K562 (cell line): ENCODE measurements around the gene MAST1. TPM values are rescaled to one million over a fixed set of nuclear protein-coding genes. Genes with fewer than 3 reads are reported as not detected.
A peak's percentile ranks its signal among the peaks of the same experiment; 100 is the strongest.

Experiments used
- ATF3 ChIP-seq, 2 experiments: fragments of 450-650 bp in 1 of 2; sonication (generic) in 1 of 2; formaldehyde crosslinking in 1 of 2; IDR thresholded peaks in 1 of 2; conservative IDR thresholded peaks in 1 of 2; 2 replicates each; pipeline versions ENCODE4 v1.6.1 to v1.8.1; 2016 to 2023; ENCODE audit warnings: mild to moderate bottlenecking in 2 of 2, moderate library complexity in 2 of 2, inconsistent platforms in 1 of 2, missing genetic modification reagents in 1 of 2
- E2F4 ChIP-seq: sonication (generic); formaldehyde crosslinking; IDR thresholded peaks from 2 replicates; pipeline ENCODE4 v1.8.0; 2022; ENCODE audit warnings: mild to moderate bottlenecking, low read depth, missing genetic modification reagents
- FOS ChIP-seq: IDR thresholded peaks from 3 replicates; pipeline ENCODE4 v1.6.1; 2011; ENCODE audit not compliant: insufficient read length; ENCODE audit errors: extremely low read depth
- RAD21 ChIP-seq, 2 experiments: fragments of 250-450 bp in 1 of 2; fragments of 450-650 bp in 1 of 2; sonication (Bioruptor Pico) in 1 of 2; formaldehyde crosslinking in 1 of 2; IDR thresholded peaks in 1 of 2; conservative IDR thresholded peaks in 1 of 2; 2 replicates each; pipeline versions ENCODE4 v1.4.0 to v1.8.0; 2020 to 2022; ENCODE audit warnings: mild to moderate bottlenecking in 2 of 2, moderate library complexity in 1 of 2
- RBM34 ChIP-seq: fragments of 200-400 bp; formaldehyde crosslinking; IDR thresholded peaks from 2 replicates; pipeline ENCODE4 v1.6.1; 2018; ENCODE audit warnings: low read length, borderline replicate concordance; ENCODE audit not compliant: insufficient read depth
- RERE ChIP-seq: sonication (generic); formaldehyde crosslinking; IDR thresholded peaks from 2 replicates; pipeline ENCODE4 v1.8.0; 2023; ENCODE audit warnings: missing genetic modification reagents, mild to moderate bottlenecking, borderline replicate concordance
- RNF2 ChIP-seq: sonication (generic); IDR thresholded peaks from 2 replicates; pipeline ENCODE4 v1.6.1; 2016
- U2AF1 ChIP-seq: fragments of 200-400 bp; formaldehyde crosslinking; optimal IDR thresholded peaks from 2 replicates; pipeline ENCODE3; 2017; ENCODE audit warnings: mild to moderate bottlenecking, low read depth, low read length, moderate library complexity
- ZKSCAN1 ChIP-seq: fragments of 150-350 bp; IDR thresholded peaks from 2 replicates; pipeline ENCODE4 v1.6.1; 2016; ENCODE audit warnings: low read depth, low read length
- ZNF174 ChIP-seq: fragments of 250-450 bp; sonication (Bioruptor Pico); IDR thresholded peaks from 2 replicates; pipeline ENCODE4 v1.4.0; 2020; ENCODE audit warnings: mild to moderate bottlenecking
- polyA plus RNA-seq, 8 experiments: library from polyadenylated mRNA; depleted of rRNA in 4 of 8; stranded (reverse) in 5 of 8; unstranded in 3 of 8; fragments of >200 nt; fragmentation: Nextera tagmentation in 2 of 8; fragmentation: Illumina TruSeq in 1 of 8; extraction: Ambion mirVana in 2 of 8; extraction: Trizol in 1 of 8; gene quantifications; 2 replicates each; pipeline versions ENCODE4 v1.2.1 to v1.2.3, GENCODE V29; 2011 to 2014; ENCODE audit warnings: inconsistent platforms in 1 of 8, missing spikeins in 1 of 8
- total RNA-seq, 7 experiments: library from RNA; depleted of rRNA in 6 of 7; stranded (reverse); fragments of >200 nt in 6 of 7; fragmentation: Illumina TruSeq in 2 of 7; extraction: Trizol in 2 of 7; gene quantifications; 2 replicates each; pipeline versions ENCODE4 v1.2.1 to v1.2.3, GENCODE V29; 2011 to 2021; ENCODE audit warnings: low replicate concordance in 1 of 7
- TF ChIP-seq, protein P1 (sequence below): conservative IDR thresholded peaks from 2 replicates; pipeline ENCODE4 v1.6.1; 2011; ENCODE audit warnings: low read depth, mild to moderate bottlenecking, low read length; ENCODE audit not compliant: control insufficient read depth
- TF ChIP-seq, protein P2 (sequence below): sonication (generic); formaldehyde crosslinking; IDR thresholded peaks from 2 replicates; pipeline ENCODE4 v1.8.0; 2022; ENCODE audit warnings: mild to moderate bottlenecking, missing genetic modification reagents, borderline replicate concordance

The MAST1 gene
- total and polyA plus RNA-seq, 9 of the 15 experiments (the other 6 are each of a cell fraction or from before 2014, with no cell fraction given) = 0.48 to 10.3 (median 3.9) TPM

DNA sequence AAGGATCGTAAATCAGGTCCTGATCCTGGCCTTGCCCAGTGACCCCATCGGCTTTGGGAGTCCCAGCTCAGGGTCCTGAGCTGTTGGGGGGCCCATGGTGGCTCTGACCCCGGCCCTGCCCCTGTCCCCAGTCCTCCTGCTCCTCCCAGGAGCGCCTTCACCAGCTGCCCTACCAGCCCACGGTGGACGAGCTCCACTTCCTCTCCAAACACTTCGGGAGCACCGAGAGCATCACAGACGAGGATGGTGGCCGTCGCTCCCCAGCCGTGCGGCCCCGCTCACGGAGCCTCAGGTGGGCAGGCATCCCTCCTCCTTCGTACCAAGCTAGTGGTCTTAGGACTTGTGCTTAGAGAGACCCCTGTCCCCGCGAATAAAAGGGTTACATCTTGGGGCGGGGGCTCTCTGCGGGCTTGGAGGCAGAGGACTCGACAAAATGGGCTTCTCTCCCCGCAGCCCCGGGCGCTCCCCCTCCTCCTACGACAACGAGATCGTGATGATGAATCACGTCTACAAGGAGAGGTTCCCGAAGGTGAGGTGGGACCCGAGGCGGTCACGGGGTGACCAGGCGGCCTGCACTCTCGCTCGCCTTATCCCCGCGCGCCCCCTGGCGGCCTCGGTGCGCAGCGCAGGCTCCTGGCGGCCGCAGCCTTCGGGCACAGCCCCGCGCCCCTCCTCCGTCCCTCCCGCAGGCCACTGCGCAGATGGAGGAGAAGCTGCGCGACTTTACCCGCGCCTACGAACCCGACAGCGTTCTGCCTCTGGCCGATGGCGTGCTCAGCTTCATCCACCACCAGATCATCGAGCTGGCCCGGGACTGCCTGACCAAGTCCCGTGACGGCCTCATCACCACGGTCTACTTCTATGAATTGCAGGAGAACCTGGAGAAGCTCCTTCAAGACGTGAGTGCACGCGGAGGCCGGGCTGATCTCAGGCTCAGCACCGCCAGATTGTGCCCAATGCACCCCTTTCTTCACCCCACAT is 9.1 kb downstream of the MAST1 start (continued):
- TF ChIP-seq, protein P1, sequence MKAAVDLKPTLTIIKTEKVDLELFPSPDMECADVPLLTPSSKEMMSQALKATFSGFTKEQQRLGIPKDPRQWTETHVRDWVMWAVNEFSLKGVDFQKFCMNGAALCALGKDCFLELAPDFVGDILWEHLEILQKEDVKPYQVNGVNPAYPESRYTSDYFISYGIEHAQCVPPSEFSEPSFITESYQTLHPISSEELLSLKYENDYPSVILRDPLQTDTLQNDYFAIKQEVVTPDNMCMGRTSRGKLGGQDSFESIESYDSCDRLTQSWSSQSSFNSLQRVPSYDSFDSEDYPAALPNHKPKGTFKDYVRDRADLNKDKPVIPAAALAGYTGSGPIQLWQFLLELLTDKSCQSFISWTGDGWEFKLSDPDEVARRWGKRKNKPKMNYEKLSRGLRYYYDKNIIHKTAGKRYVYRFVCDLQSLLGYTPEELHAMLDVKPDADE = peak; percentile 48; the same call in 1 of the 2 replicates
- peak; percentile 93 to 98 for TF ChIP-seq RAD21 (CRISPR knock-in tag; conservative IDR thresholded peaks at IDR 0.05 in 1 of 2, IDR thresholded peaks at IDR 0.05 in 1 of 2)
- TF ChIP-seq ZNF174 (CRISPR knock-in tag) = no peak
- no peak for TF ChIP-seq RBM34
- TF ChIP-seq ATF3 (IDR thresholded peaks at IDR 0.05) = peak; percentile 49
- no peak for TF ChIP-seq ATF3 (CRISPR knock-in tag; conservative IDR thresholded peaks at IDR 0.05)
- TF ChIP-seq E2F4 (CRISPR knock-in tag) = peak; percentile 48; the same call in 1 of the 2 replicates
- TF ChIP-seq, protein P2, sequence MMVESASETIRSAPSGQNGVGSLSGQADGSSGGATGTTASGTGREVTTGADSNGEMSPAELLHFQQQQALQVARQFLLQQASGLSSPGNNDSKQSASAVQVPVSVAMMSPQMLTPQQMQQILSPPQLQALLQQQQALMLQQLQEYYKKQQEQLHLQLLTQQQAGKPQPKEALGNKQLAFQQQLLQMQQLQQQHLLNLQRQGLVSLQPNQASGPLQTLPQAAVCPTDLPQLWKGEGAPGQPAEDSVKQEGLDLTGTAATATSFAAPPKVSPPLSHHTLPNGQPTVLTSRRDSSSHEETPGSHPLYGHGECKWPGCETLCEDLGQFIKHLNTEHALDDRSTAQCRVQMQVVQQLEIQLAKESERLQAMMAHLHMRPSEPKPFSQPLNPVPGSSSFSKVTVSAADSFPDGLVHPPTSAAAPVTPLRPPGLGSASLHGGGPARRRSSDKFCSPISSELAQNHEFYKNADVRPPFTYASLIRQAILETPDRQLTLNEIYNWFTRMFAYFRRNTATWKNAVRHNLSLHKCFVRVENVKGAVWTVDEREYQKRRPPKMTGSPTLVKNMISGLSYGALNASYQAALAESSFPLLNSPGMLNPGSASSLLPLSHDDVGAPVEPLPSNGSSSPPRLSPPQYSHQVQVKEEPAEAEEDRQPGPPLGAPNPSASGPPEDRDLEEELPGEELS = no peak; the same call in 1 of the 2 replicates
- peak; percentile 17; the same call in 1 of the 2 replicates for TF ChIP-seq ZKSCAN1
- TF ChIP-seq RERE (CRISPR knock-in tag) = no peak
- no peak for TF ChIP-seq FOS
- peak; percentile 28; the same call in 1 of the 2 replicates for TF ChIP-seq RNF2
- TF ChIP-seq U2AF1 = no peak
